ENCODE measurements around the gene TAS2R8.

DNA sequence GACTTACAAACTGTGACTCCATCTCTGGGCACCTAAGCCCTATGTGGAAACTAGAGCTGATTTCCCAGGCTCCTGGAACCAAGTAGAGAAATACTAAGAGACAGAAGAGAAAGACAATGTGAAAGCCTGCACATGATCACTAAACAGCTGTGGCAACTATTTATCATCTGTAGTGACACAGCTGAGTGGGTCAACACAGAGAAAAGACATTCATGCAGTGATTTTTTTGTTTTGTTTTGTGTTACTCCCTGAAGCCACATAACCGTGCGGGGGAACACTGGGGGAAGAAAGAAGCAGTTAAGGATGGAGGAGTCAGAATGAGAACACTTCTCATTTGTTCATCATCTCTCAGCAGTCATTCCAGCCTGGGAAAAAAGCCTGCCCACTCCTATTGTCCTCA lies 40.7 kb upstream of the TAS2R8 start:
- TF ChIP-seq, protein P1, sequence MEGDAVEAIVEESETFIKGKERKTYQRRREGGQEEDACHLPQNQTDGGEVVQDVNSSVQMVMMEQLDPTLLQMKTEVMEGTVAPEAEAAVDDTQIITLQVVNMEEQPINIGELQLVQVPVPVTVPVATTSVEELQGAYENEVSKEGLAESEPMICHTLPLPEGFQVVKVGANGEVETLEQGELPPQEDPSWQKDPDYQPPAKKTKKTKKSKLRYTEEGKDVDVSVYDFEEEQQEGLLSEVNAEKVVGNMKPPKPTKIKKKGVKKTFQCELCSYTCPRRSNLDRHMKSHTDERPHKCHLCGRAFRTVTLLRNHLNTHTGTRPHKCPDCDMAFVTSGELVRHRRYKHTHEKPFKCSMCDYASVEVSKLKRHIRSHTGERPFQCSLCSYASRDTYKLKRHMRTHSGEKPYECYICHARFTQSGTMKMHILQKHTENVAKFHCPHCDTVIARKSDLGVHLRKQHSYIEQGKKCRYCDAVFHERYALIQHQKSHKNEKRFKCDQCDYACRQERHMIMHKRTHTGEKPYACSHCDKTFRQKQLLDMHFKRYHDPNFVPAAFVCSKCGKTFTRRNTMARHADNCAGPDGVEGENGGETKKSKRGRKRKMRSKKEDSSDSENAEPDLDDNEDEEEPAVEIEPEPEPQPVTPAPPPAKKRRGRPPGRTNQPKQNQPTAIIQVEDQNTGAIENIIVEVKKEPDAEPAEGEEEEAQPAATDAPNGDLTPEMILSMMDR (conservative IDR thresholded peaks at IDR 0.05 in 1 of 2, IDR thresholded peaks at IDR 0.05 in 1 of 2; ENCODE audit: low read depth in 1 of 2, low read length in 2 of 2) = no peak
- TF ChIP-seq EZH2 (IDR thresholded peaks at IDR 0.05; ENCODE audit: low read length, missing control alignments) = no peak
